Anterior cingulate cortex (tissue), 58 donors: ENCODE results near the gene CBX7.
A peak's percentile ranks its signal among the peaks of the same experiment; 100 is the strongest.

Experiments used
- DNase-seq, 58 donors: peaks; one replicate each; lab custom pipeline; 2025; lab: John Stamatoyannopoulos, UW

CBX7 gene

DNA sequence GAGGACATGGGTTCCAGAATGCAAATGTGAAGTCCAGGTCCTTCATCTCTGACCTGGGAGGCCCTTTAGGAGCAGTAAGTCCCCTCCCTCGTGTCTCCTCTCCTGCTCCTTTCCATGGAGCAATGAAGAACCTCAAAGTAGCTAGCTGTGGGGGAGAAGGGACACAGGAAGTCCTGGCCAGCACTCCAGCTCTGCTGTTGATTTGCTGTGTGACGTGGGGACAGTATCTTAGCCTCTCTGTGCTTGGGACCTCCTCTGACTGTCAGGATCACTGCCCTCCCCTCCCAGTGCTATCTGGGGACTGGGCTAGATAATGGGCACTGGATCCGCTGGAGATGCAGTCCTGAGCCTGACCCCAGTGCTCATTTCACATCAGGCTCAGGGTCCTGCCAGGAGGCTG, 56.5 kb downstream of the CBX7 start:
- no peak for DNase-seq

- DNase-seq, result no peak
These were observed 57.6 kb downstream of the CBX7 start for GRCh38 chr22:39094717-39095389.

GRCh38 chr22:39092111-39092862, 60.2 kb downstream of the CBX7 start:
- DNase-seq, result no peak

- DNase-seq, result no peak
These were observed 61.1 kb downstream of the CBX7 start for GRCh38 chr22:39091126-39092081.

GRCh38 chr22:39090426-39091064, 61.9 kb downstream of the CBX7 start:
- no peak for DNase-seq

DNA sequence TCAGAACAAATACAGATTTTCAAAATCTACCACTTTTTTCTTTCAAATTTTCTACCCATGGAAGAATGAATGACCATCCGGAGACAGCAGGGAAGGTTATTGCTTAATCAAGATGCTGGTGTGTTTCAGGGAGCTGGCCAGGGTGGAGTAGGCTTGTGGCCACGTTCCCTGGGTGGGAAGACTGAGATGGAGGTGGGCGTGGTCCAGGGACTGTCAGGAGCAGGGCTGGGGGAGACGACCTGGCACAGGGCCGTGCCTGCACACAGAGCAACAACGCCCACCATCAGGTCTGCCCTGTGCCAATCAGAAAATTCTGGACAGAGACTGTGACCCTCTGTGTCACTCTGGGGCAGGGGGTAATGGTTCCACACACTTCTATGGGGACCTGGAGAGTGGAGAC, 62.6 kb downstream of the CBX7 start:
- DNase-seq, result no peak

DNA sequence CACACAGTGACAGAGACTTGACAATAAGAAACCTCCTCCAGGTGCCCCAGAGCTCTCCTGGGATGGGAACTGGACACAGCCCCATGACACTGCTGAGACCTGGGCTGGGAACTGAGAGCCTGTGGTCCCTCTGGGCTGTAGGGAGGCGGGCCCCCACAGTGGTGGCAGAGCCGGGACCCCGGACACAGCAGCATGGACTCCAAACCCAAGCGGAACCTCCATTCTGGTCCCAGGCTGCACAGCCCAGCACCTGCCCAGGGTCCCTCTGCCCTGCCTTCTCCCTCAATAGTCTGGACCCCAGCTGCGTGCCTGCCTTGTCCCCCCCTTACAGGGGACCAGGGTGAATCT, 63.8 kb downstream of the CBX7 start:
- no peak for DNase-seq

DNA sequence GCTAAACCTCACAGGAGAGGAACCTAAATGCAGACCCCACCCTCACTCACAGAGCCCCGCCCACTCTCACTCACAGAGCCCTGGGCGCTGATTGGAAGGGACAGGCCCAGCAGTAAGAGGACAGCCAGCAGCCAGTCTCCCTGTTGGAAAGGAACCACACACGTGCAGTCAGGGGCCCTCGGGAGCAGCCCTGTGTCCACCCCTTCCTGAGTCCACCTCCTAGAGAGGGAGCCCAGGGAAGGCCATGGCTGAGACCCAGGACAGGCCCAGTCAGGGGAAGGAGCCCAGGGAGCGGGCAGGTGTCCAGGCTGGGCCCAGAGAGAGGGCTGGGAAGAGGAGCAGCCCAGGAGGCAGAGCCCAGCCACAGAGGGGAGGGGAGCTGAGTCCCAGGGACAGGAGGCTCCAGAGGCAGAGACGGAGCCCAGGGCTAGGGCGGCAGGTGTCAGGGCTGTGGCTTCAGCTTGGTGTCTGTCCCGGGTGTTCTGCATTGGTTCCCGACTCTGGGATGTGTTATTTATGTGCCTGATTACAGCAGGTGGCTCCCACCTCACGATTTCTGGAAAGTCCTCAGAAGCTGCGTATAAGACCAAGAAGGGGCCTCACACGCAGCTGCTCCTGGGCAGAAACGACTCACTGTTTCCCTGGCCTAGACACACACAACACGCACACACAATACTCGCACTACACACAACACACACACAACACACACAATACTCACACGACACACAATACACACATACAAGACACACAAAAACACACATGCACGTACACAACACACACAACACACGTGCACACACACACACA, 64.4 kb downstream of the CBX7 start:
- DNase-seq, result peak in 1 of 58 donors; percentile 2

DNA sequence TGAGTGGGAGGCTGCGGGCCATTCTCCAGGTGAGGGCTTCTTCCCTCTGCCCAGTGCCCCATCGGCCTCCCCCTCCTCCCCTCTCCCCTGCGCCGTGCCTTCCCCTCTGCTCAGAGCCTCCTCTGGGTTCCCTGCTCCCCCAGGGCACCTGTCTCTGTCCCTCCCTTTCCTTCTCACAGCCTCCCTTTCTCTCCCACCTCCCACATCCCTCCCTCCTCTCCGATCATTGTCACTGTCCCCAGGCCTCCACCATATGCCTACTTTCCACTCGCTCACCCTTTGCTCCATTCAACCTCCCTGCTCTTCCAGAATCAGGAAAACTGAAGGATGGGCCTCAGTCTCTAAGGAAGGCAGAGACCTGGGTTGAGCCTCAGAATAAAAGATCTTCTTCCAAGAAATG, 65.4 kb downstream of the CBX7 start:
- no peak for DNase-seq

- DNase-seq, result no peak
These were observed 67.8 kb downstream of the CBX7 start for GRCh38 chr22:39084666-39085065.

DNA sequence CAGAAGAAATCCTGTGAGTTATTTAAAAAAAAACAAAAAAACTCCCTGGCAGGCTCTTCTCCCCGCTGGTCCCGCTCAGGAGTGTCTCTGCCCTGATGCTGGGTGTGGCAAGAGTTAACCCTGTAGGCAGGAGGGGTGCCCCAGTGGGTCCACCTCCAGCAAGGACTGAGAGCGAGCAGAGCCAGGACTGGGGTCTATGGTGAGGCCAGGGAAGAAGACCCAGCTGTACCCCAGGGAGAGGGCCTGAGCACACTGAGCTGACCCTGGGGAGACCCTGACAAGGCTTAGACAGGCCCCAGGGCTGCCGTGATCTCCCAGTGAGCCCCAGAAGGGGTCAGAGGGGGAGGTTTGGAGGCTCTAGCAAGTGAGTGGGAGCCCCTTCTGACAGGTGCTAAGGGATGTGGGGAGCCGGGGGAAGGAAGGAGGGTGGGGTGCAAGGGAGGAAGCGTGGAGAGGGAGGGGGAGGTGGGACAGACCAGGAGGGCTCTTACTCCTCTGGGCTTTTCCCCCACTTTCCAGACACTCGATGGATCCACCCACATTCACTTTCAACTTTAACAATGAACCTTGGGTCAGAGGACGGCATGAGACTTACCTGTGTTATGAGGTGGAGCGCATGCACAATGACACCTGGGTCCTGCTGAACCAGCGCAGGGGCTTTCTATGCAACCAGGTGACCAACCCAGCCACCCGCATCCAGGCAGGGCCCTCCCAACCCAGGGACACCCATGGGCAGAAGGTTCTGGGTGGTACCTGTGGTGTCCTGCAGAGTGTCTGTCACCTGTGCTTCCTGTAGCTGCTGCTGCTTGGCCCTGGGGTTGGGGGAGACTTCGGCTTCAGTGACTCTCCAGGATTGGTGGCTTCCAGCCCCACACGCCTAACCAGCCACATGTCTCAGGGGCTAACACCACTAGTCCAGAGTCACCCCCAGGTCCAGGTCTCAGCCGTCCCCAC, 69.0 kb downstream of the CBX7 start:
- DNase-seq, result no peak

- no peak for DNase-seq
These were observed 70.9 kb downstream of the CBX7 start for GRCh38 chr22:39081598-39081997.

GRCh38 chr22:39081016-39081415, 71.5 kb downstream of the CBX7 start:
- DNase-seq, result no peak
